ENCODE results near the gene TOM1L1.

GRCh38 chr17:55004484-55004883 is 103.8 kb downstream of the TOM1L1 start:
- TF ChIP-seq EZH2 (IDR thresholded peaks at IDR 0.05): no peak
- TF ChIP-seq CTCF (IDR thresholded peaks at IDR 0.05): no peak

Measured in neural progenitor cell (in vitro differentiated cells).